Prostate gland (tissue), 2 donors: ENCODE measurements around the gene C10orf62. TPM values are rescaled to one million over a fixed set of nuclear protein-coding genes. Genes with fewer than 3 reads are reported as not detected.
A peak's percentile ranks its signal among the peaks of the same experiment; 100 is the strongest.

Source experiments
- DNase-seq: peaks from one replicate; pipeline ENCODE4 v3.0.0-alpha.2; 2019; ENCODE audit warnings: low spot score
- H3K27ac ChIP-seq, 2 donors: fragments of 200-600 bp; sonication (generic); 2 replicates each; pipeline ENCODE4 v1.5.1; 2017 to 2019
- H3K27me3 ChIP-seq: fragments of 200-600 bp; sonication (generic); replicated peaks from 2 replicates; pipeline ENCODE4 v1.5.1; 2019; ENCODE audit not compliant: insufficient read depth
- H3K36me3 ChIP-seq, 2 donors: fragments of 200-600 bp; sonication (generic); 1 replicate in 1 of 2; 2 replicates in 1 of 2; pipeline versions ENCODE4 v1.5.1 to v1.8.1; 2017 to 2019
- H3K4me1 ChIP-seq: fragments of 200-600 bp; sonication (generic); replicated peaks from 2 replicates; pipeline ENCODE4 v1.5.1; 2019
- H3K4me3 ChIP-seq, 2 donors: fragments of 200-600 bp; sonication (generic); 2 replicates each; pipeline ENCODE4 v1.5.1; 2017 to 2019
- H3K9me3 ChIP-seq: fragments of 200-600 bp; sonication (generic); 2 replicates; pipeline ENCODE4 v1.5.1; 2017
- CTCF ChIP-seq, 4 experiments: fragments of 200-600 bp in 2 of 4; fragments of 450-650 bp in 2 of 4; sonication (generic) in 2 of 4; IDR thresholded peaks; 1 replicate in 3 of 4; 2 replicates in 1 of 4; pipeline ENCODE4 v1.5.1; 2016 to 2019; ENCODE audit warnings: antibody characterized with exemption in 4 of 4, mild to moderate bottlenecking in 2 of 4, moderate library complexity in 2 of 4
- POLR2A ChIP-seq: fragments of 450-650 bp; IDR thresholded peaks from one replicate; pipeline ENCODE4 v1.6.1; 2016; ENCODE audit warnings: antibody characterized with exemption, mild to moderate bottlenecking
- POLR2AphosphoS5 ChIP-seq: sonication (generic); formaldehyde crosslinking; IDR thresholded peaks from one replicate; pipeline ENCODE4 v1.6.1; 2017; ENCODE audit warnings: antibody characterized with exemption
- WGBS: methylation state at CpG from one replicate; pipeline ENCODE4 v1.1.5; 2018; 5-methylcytosine and 5-hydroxymethylcytosine counted together
- intact Hi-C: fragments of 100-400 bp; cut with DNase I; formaldehyde crosslinking; loops from one replicate; pipeline ENCODE4 v1.14.2; 2022
- total RNA-seq, 2 donors: library from RNA; depleted of rRNA; stranded (reverse); fragments of >200 nt; gene quantifications; one replicate each; pipeline ENCODE4 v1.1.0, GENCODE V29; 2016

Gene C10orf62
- total RNA-seq, 2 donors from 2014 or later = 14.0 TPM; not detected in 1

DNA sequence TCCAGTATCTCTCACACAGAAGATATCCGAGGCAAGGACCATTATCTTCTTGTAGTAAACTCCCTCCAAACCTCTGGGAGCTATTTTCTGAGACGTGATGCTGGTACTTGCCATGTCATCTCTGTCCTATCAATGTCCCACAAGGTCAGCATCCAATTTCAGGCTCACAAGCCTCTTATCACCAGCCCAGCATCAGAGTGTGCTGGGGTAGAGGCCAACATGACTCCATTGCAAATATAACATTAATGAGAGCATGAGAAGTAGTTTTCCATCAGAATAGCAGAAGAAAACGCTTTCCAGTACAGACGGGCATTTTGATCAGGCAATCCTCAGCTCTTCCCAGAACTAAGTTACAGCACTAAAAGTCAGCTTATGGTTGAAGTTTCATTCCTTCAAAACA, 38.2 kb downstream of the C10orf62 start:
- Histone ChIP-seq H3K36me3 (no peaks in the 10 kb centered on the region), H3K9me3 (no peaks in the 10 kb centered on the region), H3K4me1 (no peaks in the 10 kb centered on the region), H3K27me3 (no peaks in the 10 kb centered on the region), H3K27ac (no peak overlapping the region), H3K4me3 (no peak overlapping the region)
- intact Hi-C loops = no loop called here
- no peak for TF ChIP-seq POLR2A
- TF ChIP-seq POLR2AphosphoS5 = no peak
- TF ChIP-seq CTCF (IDR thresholded peaks at IDR 0.05) = no peak
- 67% methylated on average over 4 of the region's 4 CpGs for WGBS
- DNase-seq = no peak

DNA sequence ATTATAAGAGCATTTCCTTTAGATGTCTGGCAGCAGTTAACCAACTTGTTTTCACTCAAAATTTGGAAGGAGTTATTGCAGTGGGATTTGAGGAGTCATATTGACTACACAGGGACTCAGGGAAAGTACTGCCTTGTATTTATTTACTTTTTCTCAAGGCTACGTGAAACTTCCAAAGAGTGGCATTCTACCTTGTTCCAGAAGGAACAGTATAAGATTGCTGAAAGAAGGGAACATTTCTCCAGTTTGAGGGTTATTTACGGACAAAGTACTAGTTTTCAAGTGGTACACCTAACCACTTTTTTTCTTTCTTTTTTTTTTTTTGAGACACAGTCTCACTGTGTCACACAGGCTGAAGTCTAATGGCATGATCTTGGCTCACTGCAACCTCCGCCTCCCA, 38.7 kb downstream of the C10orf62 start:
- no peaks in the 10 kb centered on the region for H3K9me3 ChIP-seq
- intact Hi-C loops = no loop called here
- no peaks in the 10 kb centered on the region for H3K27me3 ChIP-seq
- TF ChIP-seq POLR2AphosphoS5 (no peak), CTCF (IDR thresholded peaks at IDR 0.05) (no peak), POLR2A (no peak)
- no peak overlapping the region for H3K27ac ChIP-seq
- H3K4me3 ChIP-seq = no peak overlapping the region
- H3K4me1 ChIP-seq = no peaks in the 10 kb centered on the region
- 78% methylated on average over 3 of the region's 3 CpGs for WGBS
- H3K36me3 ChIP-seq = no peaks in the 10 kb centered on the region
- DNase-seq = no peak

- intact Hi-C loops = no loop called here
- Histone ChIP-seq H3K9me3 (no peaks in the 10 kb centered on the region), H3K27ac (no peak overlapping the region), H3K4me3 (no peak overlapping the region), H3K36me3 (no peaks in the 10 kb centered on the region), H3K4me1 (no peaks in the 10 kb centered on the region), H3K27me3 (no peaks in the 10 kb centered on the region)
- no peak for TF ChIP-seq CTCF (IDR thresholded peaks at IDR 0.05)
- TF ChIP-seq POLR2AphosphoS5 = no peak
- no peak for TF ChIP-seq POLR2A
- WGBS = 95% methylated on average over 5 of the region's 5 CpGs
- DNase-seq = no peak
These were observed 39.8 kb downstream of the C10orf62 start for GRCh38 chr10:97629289-97629688.

GRCh38 chr10:97631098-97631497, 41.6 kb downstream of the C10orf62 start:
- no peaks in the 10 kb centered on the region for H3K27me3 ChIP-seq
- intact Hi-C loops = no loop called here
- H3K9me3 ChIP-seq = no peaks in the 10 kb centered on the region
- no peak overlapping the region for H3K4me3 ChIP-seq
- DNase-seq = no peak
- no peak overlapping the region for H3K27ac ChIP-seq
- H3K36me3 ChIP-seq = no peaks in the 10 kb centered on the region
- TF ChIP-seq CTCF (IDR thresholded peaks at IDR 0.05) (no peak), POLR2AphosphoS5 (no peak), POLR2A (no peak)
- H3K4me1 ChIP-seq = no peaks in the 10 kb centered on the region

GRCh38 chr10:97632949-97633884, 43.7 kb downstream of the C10orf62 start, which contains the start of gene MORN4:
Gene MORN4 (minus strand): TSS chr10:97633500. CDS start chr10:97619653, 13,847 bp downstream.
- intact Hi-C loops = no loop called here
- peak; percentile 92 for DNase-seq
- H3K27me3 ChIP-seq = no peaks in the 10 kb centered on the region
- H3K4me3 ChIP-seq = peak within 1 kb of the TSS; percentile 68 to 78
- H3K27ac ChIP-seq = peak within 1 kb of the TSS; percentile 54 to 67
- TF ChIP-seq CTCF (IDR thresholded peaks at IDR 0.05) (no peak), POLR2A (no peak), POLR2AphosphoS5 (peak; percentile 88)
- WGBS = 4% methylated on average over 59 of the region's 62 CpGs
- no peaks in the 10 kb centered on the region for H3K9me3 ChIP-seq
- no peaks in the 10 kb centered on the region for H3K36me3 ChIP-seq
- H3K4me1 ChIP-seq = no peaks in the 10 kb centered on the region
